H9 (cell line): ENCODE results near the gene MAST2. TPM values are rescaled to one million over a fixed set of nuclear protein-coding genes. Genes with fewer than 3 reads are reported as not detected.

ENCODE experiments used
- DNase-seq: peaks from one replicate; pipeline ENCODE4 v3.0.0-alpha.2; 2017
- H2AFZ ChIP-seq: one replicate; pipeline ENCODE4 v1.6.1; 2013; ENCODE audit warnings: mild to moderate bottlenecking, low read length, control low read depth, moderate library complexity
- H2AK5ac ChIP-seq: 2 replicates; pipeline ENCODE4 v1.6.1; 2013; ENCODE audit warnings: low read length, control low read depth, mixed read lengths; ENCODE audit not compliant: insufficient read length
- H2BK120ac ChIP-seq: one replicate; pipeline ENCODE4 v1.6.1; 2013; ENCODE audit warnings: low read depth, mild to moderate bottlenecking, low read length, control low read depth, inconsistent platforms; ENCODE audit not compliant: poor library complexity, severe bottlenecking
- H2BK12ac ChIP-seq: 2 replicates; pipeline ENCODE4 v1.6.1; 2013; ENCODE audit warnings: low read length, control low read depth, mixed read lengths, low read depth; ENCODE audit not compliant: insufficient read length
- H2BK15ac ChIP-seq: 2 replicates; pipeline ENCODE4 v1.6.1; 2013; ENCODE audit warnings: low read depth, low read length, control low read depth
- H2BK20ac ChIP-seq: one replicate; pipeline ENCODE4 v1.6.1; 2013; ENCODE audit warnings: low read depth, mild to moderate bottlenecking, low read length, control low read depth, inconsistent platforms; ENCODE audit not compliant: poor library complexity, severe bottlenecking
- H2BK5ac ChIP-seq: 2 replicates; pipeline ENCODE4 v1.6.1; 2013; ENCODE audit warnings: low read length, control low read depth, mixed read lengths; ENCODE audit not compliant: insufficient read length
- H3K14ac ChIP-seq: 2 replicates; pipeline ENCODE4 v1.6.1; 2013; ENCODE audit warnings: low read length, control low read depth; ENCODE audit not compliant: insufficient read depth
- H3K18ac ChIP-seq: 2 replicates; pipeline ENCODE4 v1.6.1; 2013; ENCODE audit warnings: low read depth, mild to moderate bottlenecking, mixed read lengths, low read length, control low read depth; ENCODE audit not compliant: insufficient read length
- H3K23ac ChIP-seq: 2 replicates; pipeline ENCODE4 v1.6.1; 2013; ENCODE audit warnings: low read length, control low read depth, mixed read lengths, low read depth; ENCODE audit not compliant: insufficient read length
- H3K23me2 ChIP-seq: 2 replicates; pipeline ENCODE4 v1.6.1; 2013; ENCODE audit warnings: low read depth, mild to moderate bottlenecking, mixed read lengths, low read length, control low read depth; ENCODE audit not compliant: insufficient read length, poor library complexity, severe bottlenecking
- H3K27ac ChIP-seq: 2 replicates; pipeline ENCODE4 v1.5.1; 2013; ENCODE audit warnings: low read length, control low read depth, mixed read lengths, low read depth; ENCODE audit not compliant: insufficient read length
- H3K27me3 ChIP-seq: 2 replicates; pipeline ENCODE4 v1.6.1; 2013; ENCODE audit warnings: low read length, control low read depth, inconsistent platforms; ENCODE audit not compliant: insufficient read depth
- H3K4ac ChIP-seq: 2 replicates; pipeline ENCODE4 v1.6.1; 2013; ENCODE audit warnings: low read depth, mild to moderate bottlenecking, control low read depth, inconsistent platforms, low read length, moderate library complexity
- H3K4me1 ChIP-seq: 2 replicates; pipeline ENCODE4 v1.6.1; 2013; ENCODE audit warnings: low read length, control low read depth, inconsistent platforms; ENCODE audit not compliant: insufficient read depth
- H3K4me2 ChIP-seq: 2 replicates; pipeline ENCODE4 v1.6.1; 2013; ENCODE audit warnings: low read length, control low read depth, mixed read lengths; ENCODE audit not compliant: insufficient read length, insufficient read depth
- H3K56ac ChIP-seq: 2 replicates; pipeline ENCODE4 v1.6.1; 2013; ENCODE audit warnings: low read depth, mild to moderate bottlenecking, mixed read lengths, low read length, control low read depth; ENCODE audit not compliant: insufficient read length
- H3K79me1 ChIP-seq: 2 replicates; pipeline ENCODE4 v1.6.1; 2013; ENCODE audit warnings: low read depth, mild to moderate bottlenecking, moderate library complexity, low read length, control low read depth, inconsistent platforms; ENCODE audit not compliant: insufficient read depth, poor library complexity, severe bottlenecking
- H3K79me2 ChIP-seq: 2 replicates; pipeline ENCODE4 v1.6.1; 2013; ENCODE audit warnings: low read length, control low read depth, inconsistent platforms; ENCODE audit not compliant: insufficient read depth
- H3K9ac ChIP-seq: 2 replicates; pipeline ENCODE4 v1.6.1; 2013; ENCODE audit warnings: low read length, control low read depth, mixed read lengths; ENCODE audit not compliant: insufficient read length; ENCODE audit errors: extremely low read depth
- H3K9me3 ChIP-seq: one replicate; pipeline ENCODE4 v1.6.1; 2013; ENCODE audit warnings: low read depth, low read length, inconsistent platforms; ENCODE audit not compliant: control insufficient read depth
- H3T11ph ChIP-seq: one replicate; pipeline ENCODE4 v1.6.1; 2013; ENCODE audit warnings: mild to moderate bottlenecking, low read length, control low read depth, inconsistent platforms
- H4K20me1 ChIP-seq: one replicate; pipeline ENCODE4 v1.6.1; 2013; ENCODE audit not compliant: control insufficient read depth, insufficient read length, insufficient read depth
- H4K5ac ChIP-seq: 2 replicates; pipeline ENCODE4 v1.6.1; 2013; ENCODE audit warnings: low read depth, mild to moderate bottlenecking, mixed read lengths, low read length, control low read depth; ENCODE audit not compliant: insufficient read length
- H4K8ac ChIP-seq: replicated peaks from 2 replicates; pipeline ENCODE4 v1.6.1; 2013; ENCODE audit warnings: low read length, control low read depth, mixed read lengths, low read depth; ENCODE audit not compliant: insufficient read length
- H4K91ac ChIP-seq: 2 replicates; pipeline ENCODE4 v1.6.1; 2013; ENCODE audit warnings: low read depth, mild to moderate bottlenecking, moderate library complexity, mixed read lengths, low read length, control low read depth; ENCODE audit not compliant: insufficient read length
- H3K27ac Mint-ChIP-seq, 3 experiments: 2 replicates in 2 of 3; 3 replicates in 1 of 3; pipeline ENCODE4 v1.8.0; 2020 to 2021; ENCODE audit warnings: mixed read lengths in 3 of 3, mild to moderate bottlenecking in 1 of 3, moderate library complexity in 1 of 3
- H3K27me3 Mint-ChIP-seq: 2 replicates; pipeline ENCODE4 v1.8.0; 2021; ENCODE audit warnings: low read depth, mild to moderate bottlenecking, moderate library complexity, mixed read lengths
- H3K36me3 Mint-ChIP-seq, 3 experiments: 2 replicates in 2 of 3; 3 replicates in 1 of 3; pipeline ENCODE4 v1.8.0; 2020 to 2021; ENCODE audit warnings: low read depth in 3 of 3, mixed read lengths in 3 of 3; ENCODE audit not compliant: insufficient read depth in 1 of 3
- H3K4me1 Mint-ChIP-seq, 2 experiments: 2 replicates each; pipeline ENCODE4 v1.8.0; 2020; ENCODE audit warnings: mixed read lengths in 2 of 2
- H3K4me3 Mint-ChIP-seq, 2 experiments: 2 replicates in 1 of 2; 3 replicates in 1 of 2; pipeline ENCODE4 v1.8.0; 2020 to 2021; ENCODE audit warnings: mild to moderate bottlenecking in 2 of 2, mixed read lengths in 2 of 2, moderate library complexity in 1 of 2
- H3K9me3 Mint-ChIP-seq, 2 experiments: 2 replicates in 1 of 2; 3 replicates in 1 of 2; pipeline ENCODE4 v1.8.0; 2020; ENCODE audit warnings: mild to moderate bottlenecking in 2 of 2, mixed read lengths in 2 of 2, moderate library complexity in 1 of 2
- WGBS: extraction: QIAGEN DNeasy Blood & Tissue Kit; methylation state at CpG from one replicate; pipeline ENCODE4 v1.1.7; 2013; ENCODE audit warnings: missing lambda C conversion rate, low lambda C conversion rate, mixed read lengths; ENCODE audit not compliant: insufficient read length; ENCODE audit errors: extremely low coverage; 5-methylcytosine and 5-hydroxymethylcytosine counted together
- total RNA-seq: library from RNA; stranded (reverse); gene quantifications from 2 replicates; pipeline ENCODE4 v1.2.1, GENCODE V29; 2021
- TF ChIP-seq, protein P1 (sequence below): fragments of 200-600 bp; sonication (generic); conservative IDR thresholded peaks from 3 replicates; pipeline ENCODE4 v1.8.0; 2021; ENCODE audit warnings: antibody characterized with exemption, mild to moderate bottlenecking

The MAST2 gene
- total RNA-seq, 1 experiment from 2014 or later = 28.8 TPM

DNA sequence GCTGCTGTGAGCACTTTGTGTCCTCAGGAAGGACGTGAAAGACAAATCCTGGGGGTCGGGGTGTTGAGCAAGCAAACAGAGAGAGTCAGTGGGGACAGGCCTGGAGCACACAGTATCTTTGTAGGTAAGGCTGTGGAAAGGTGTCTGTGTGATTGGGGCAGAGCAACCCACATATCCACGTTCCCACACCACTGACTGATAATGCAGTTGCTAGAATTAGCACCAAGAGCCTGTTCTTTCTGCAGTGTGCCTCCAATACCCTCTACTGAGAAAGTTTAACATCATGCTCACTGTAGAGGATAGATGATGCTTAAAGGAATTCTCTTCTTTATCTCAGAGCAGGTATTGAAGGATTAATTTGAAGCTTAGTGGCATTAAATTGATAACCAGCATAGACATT lies 167.9 kb downstream of the MAST2 start:
- no peak overlapping the region for H2BK12ac ChIP-seq
- WGBS = no CpG with 5 or more reads among the region's 3 CpGs
- no peaks in the 10 kb centered on the region for H3K79me2 ChIP-seq
- no peaks in the 10 kb centered on the region for H3K23me2 ChIP-seq
- H3K18ac ChIP-seq = no peak overlapping the region
- Mint-ChIP-seq H3K4me1 (peaks cover 5 to 6% of the 10 kb centered on the region in 2 experiments), H3K9me3 (no peaks in the 10 kb centered on the region; a peak in 1 of 5 replicates), H3K27ac (peak overlapping the region in 1 of 3 experiments; percentile 40; a peak in 3 of 7 replicates), H3K36me3 (peaks cover 5 to 20% (median 20%) of the 10 kb centered on the region in 3 experiments; a peak in 6 of 7 replicates), H3K27me3 (no peaks in the 10 kb centered on the region), H3K4me3 (no peak overlapping the region)
- TF ChIP-seq, protein P1, sequence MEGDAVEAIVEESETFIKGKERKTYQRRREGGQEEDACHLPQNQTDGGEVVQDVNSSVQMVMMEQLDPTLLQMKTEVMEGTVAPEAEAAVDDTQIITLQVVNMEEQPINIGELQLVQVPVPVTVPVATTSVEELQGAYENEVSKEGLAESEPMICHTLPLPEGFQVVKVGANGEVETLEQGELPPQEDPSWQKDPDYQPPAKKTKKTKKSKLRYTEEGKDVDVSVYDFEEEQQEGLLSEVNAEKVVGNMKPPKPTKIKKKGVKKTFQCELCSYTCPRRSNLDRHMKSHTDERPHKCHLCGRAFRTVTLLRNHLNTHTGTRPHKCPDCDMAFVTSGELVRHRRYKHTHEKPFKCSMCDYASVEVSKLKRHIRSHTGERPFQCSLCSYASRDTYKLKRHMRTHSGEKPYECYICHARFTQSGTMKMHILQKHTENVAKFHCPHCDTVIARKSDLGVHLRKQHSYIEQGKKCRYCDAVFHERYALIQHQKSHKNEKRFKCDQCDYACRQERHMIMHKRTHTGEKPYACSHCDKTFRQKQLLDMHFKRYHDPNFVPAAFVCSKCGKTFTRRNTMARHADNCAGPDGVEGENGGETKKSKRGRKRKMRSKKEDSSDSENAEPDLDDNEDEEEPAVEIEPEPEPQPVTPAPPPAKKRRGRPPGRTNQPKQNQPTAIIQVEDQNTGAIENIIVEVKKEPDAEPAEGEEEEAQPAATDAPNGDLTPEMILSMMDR = no peak
- no peak overlapping the region for H4K5ac ChIP-seq
- H3K56ac ChIP-seq = no peak overlapping the region
- H3K9me3 ChIP-seq = no peaks in the 10 kb centered on the region
- no peak overlapping the region for H4K91ac ChIP-seq
- H2BK15ac ChIP-seq = no peak overlapping the region
- no peak overlapping the region for H3K4ac ChIP-seq
- no peaks in the 10 kb centered on the region for H3K4me1 ChIP-seq
- no peak overlapping the region for H3K23ac ChIP-seq
- no peak overlapping the region for H3K14ac ChIP-seq
- no peak overlapping the region for H2BK120ac ChIP-seq
- H3K79me1 ChIP-seq = no peaks in the 10 kb centered on the region
- no peaks in the 10 kb centered on the region for H3K27me3 ChIP-seq
- H3K27ac ChIP-seq = no peak overlapping the region
- no peak overlapping the region for H2AK5ac ChIP-seq
- no peak overlapping the region for H3T11ph ChIP-seq
- no peak overlapping the region for H2AFZ ChIP-seq
- H2BK5ac ChIP-seq = no peak overlapping the region
- no peak overlapping the region for H2BK20ac ChIP-seq
- no peak overlapping the region for H3K9ac ChIP-seq
- no peak overlapping the region for H3K4me2 ChIP-seq
- no peaks in the 10 kb centered on the region for H4K20me1 ChIP-seq
- H4K8ac ChIP-seq = no peak overlapping the region
- DNase-seq = no peak
